ENCODE results near the gene CCL7.

The CCL7 gene

GRCh38 chr17:34246446-34246845, 23.6 kb upstream of the CCL7 start:
- ChIA-PET POLR2A (no interaction called here), CTCF (no interaction called here)
- TF ChIP-seq PKNOX1 (IDR thresholded peaks at IDR 0.05) (no peak), FOXM1 (IDR thresholded peaks at IDR 0.05; ENCODE audit: borderline replicate concordance) (no peak), FOXK2 (IDR thresholded peaks at IDR 0.05) (no peak), NFRKB (IDR thresholded peaks at IDR 0.05) (no peak), CTBP1 (IDR thresholded peaks at IDR 0.05; ENCODE audit: borderline replicate concordance) (no peak), TARDBP (IDR thresholded peaks at IDR 0.05) (no peak)
- DNase-seq (ENCODE audit: extremely low spot score), result no peak

GRCh38 chr17:34246881-34247280, 23.1 kb upstream of the CCL7 start:
- CTCF ChIA-PET, result no interaction called here
- POLR2A ChIA-PET, result no interaction called here
- TF ChIP-seq ZNF384 (IDR thresholded peaks at IDR 0.05) (no peak), FOXM1 (IDR thresholded peaks at IDR 0.05; ENCODE audit: borderline replicate concordance) (no peak), BHLHE40 (IDR thresholded peaks at IDR 0.05; ENCODE audit: borderline replicate concordance) (no peak), ELF4 (IDR thresholded peaks at IDR 0.05) (no peak), CTBP1 (IDR thresholded peaks at IDR 0.05; ENCODE audit: borderline replicate concordance) (no peak)
- no peak for DNase-seq (ENCODE audit: extremely low spot score)

- ChIA-PET POLR2A (no interaction called here), CTCF (no interaction called here)
- DNase-seq (ENCODE audit: extremely low spot score), result no peak
- TF ChIP-seq FOXA1 (IDR thresholded peaks at IDR 0.05), result no peak
- no peak for TF ChIP-seq CTBP1 (IDR thresholded peaks at IDR 0.05; ENCODE audit: borderline replicate concordance)
- no peak for TF ChIP-seq HDGF (IDR thresholded peaks at IDR 0.05; ENCODE audit: borderline replicate concordance)
- TF ChIP-seq L3MBTL2 (conservative IDR thresholded peaks at IDR 0.05), result no peak
- no peak for TF ChIP-seq TARDBP (IDR thresholded peaks at IDR 0.05)
- no peak for TF ChIP-seq SP1 (IDR thresholded peaks at IDR 0.05)
- TF ChIP-seq LEF1 (IDR thresholded peaks at IDR 0.05; ENCODE audit: borderline replicate concordance), result no peak
- no peak for TF ChIP-seq ZNF384 (IDR thresholded peaks at IDR 0.05)
- TF ChIP-seq ARNT (IDR thresholded peaks at IDR 0.05), result no peak
- TF ChIP-seq FOXK2 (IDR thresholded peaks at IDR 0.05), result no peak
- TF ChIP-seq FOXM1 (IDR thresholded peaks at IDR 0.05; ENCODE audit: borderline replicate concordance), result no peak
- TF ChIP-seq PKNOX1 (IDR thresholded peaks at IDR 0.05), result no peak
- no peak for TF ChIP-seq ELF4 (IDR thresholded peaks at IDR 0.05)
- TF ChIP-seq BHLHE40 (IDR thresholded peaks at IDR 0.05; ENCODE audit: borderline replicate concordance), result no peak
- TF ChIP-seq SUZ12 (IDR thresholded peaks at IDR 0.05), result no peak
- no peak for TF ChIP-seq NFRKB (IDR thresholded peaks at IDR 0.05)
Measured at GRCh38 chr17:34248511-34249024, 21.5 kb upstream of the CCL7 start.

GRCh38 chr17:34249061-34249460, 21.0 kb upstream of the CCL7 start:
- TF ChIP-seq ZNF384 (IDR thresholded peaks at IDR 0.05), result no peak
- no peak for DNase-seq (ENCODE audit: extremely low spot score)
- ChIA-PET POLR2A (interaction anchor here (1.2 kb wide), 1 partner anchor 13 kb away, joined by 3 read pairs; no protein-coding TSS in a partner anchor), CTCF (no interaction called here)

GRCh38 chr17:34249478-34249877, 20.5 kb upstream of the CCL7 start:
- no peak for DNase-seq (ENCODE audit: extremely low spot score)
- no peak for TF ChIP-seq LEF1 (IDR thresholded peaks at IDR 0.05; ENCODE audit: borderline replicate concordance)
- no peak for TF ChIP-seq TARDBP (IDR thresholded peaks at IDR 0.05)
- no peak for TF ChIP-seq HDGF (IDR thresholded peaks at IDR 0.05; ENCODE audit: borderline replicate concordance)
- no peak for TF ChIP-seq CTBP1 (IDR thresholded peaks at IDR 0.05; ENCODE audit: borderline replicate concordance)
- TF ChIP-seq FOXM1 (IDR thresholded peaks at IDR 0.05; ENCODE audit: borderline replicate concordance), result no peak
- no peak for TF ChIP-seq L3MBTL2 (conservative IDR thresholded peaks at IDR 0.05)
- TF ChIP-seq ELF4 (IDR thresholded peaks at IDR 0.05), result no peak
- CTCF ChIA-PET, result no interaction called here
- POLR2A ChIA-PET, result interaction anchor here (1.2 kb wide), 1 partner anchor 14 kb away, joined by 3 read pairs; no protein-coding TSS in a partner anchor

GRCh38 chr17:34251186-34251585, 18.8 kb upstream of the CCL7 start:
- ChIA-PET POLR2A (no interaction called here), CTCF (no interaction called here)
- TF ChIP-seq ELF4 (IDR thresholded peaks at IDR 0.05), result no peak
- no peak for TF ChIP-seq BHLHE40 (IDR thresholded peaks at IDR 0.05; ENCODE audit: borderline replicate concordance)
- no peak for DNase-seq (ENCODE audit: extremely low spot score)

- ChIA-PET CTCF (no interaction called here), POLR2A (no interaction called here)
- TF ChIP-seq L3MBTL2 (conservative IDR thresholded peaks at IDR 0.05) (no peak), FOXA1 (IDR thresholded peaks at IDR 0.05) (no peak), TARDBP (IDR thresholded peaks at IDR 0.05) (no peak), PKNOX1 (IDR thresholded peaks at IDR 0.05) (no peak), BHLHE40 (IDR thresholded peaks at IDR 0.05; ENCODE audit: borderline replicate concordance) (no peak), HDGF (IDR thresholded peaks at IDR 0.05; ENCODE audit: borderline replicate concordance) (no peak), ELF4 (IDR thresholded peaks at IDR 0.05) (no peak), ARNT (IDR thresholded peaks at IDR 0.05) (no peak), ZNF384 (IDR thresholded peaks at IDR 0.05) (no peak), FOXM1 (IDR thresholded peaks at IDR 0.05; ENCODE audit: borderline replicate concordance) (no peak), FOXK2 (IDR thresholded peaks at IDR 0.05) (no peak), SP1 (IDR thresholded peaks at IDR 0.05) (no peak), LEF1 (IDR thresholded peaks at IDR 0.05; ENCODE audit: borderline replicate concordance) (no peak)
- DNase-seq (ENCODE audit: extremely low spot score), result no peak
Measured at GRCh38 chr17:34252095-34252443, 18.0 kb upstream of the CCL7 start.

Measured in HEK293T (cell line).